Suppressor macrophage treated with lipopolysaccharide for 4 hours (primary cell): ENCODE data around the gene CYLD.

Experiments
- DNase-seq: peaks from one replicate; pipeline ENCODE4 v3.0.0-alpha.2; 2020

The CYLD gene

DNA sequence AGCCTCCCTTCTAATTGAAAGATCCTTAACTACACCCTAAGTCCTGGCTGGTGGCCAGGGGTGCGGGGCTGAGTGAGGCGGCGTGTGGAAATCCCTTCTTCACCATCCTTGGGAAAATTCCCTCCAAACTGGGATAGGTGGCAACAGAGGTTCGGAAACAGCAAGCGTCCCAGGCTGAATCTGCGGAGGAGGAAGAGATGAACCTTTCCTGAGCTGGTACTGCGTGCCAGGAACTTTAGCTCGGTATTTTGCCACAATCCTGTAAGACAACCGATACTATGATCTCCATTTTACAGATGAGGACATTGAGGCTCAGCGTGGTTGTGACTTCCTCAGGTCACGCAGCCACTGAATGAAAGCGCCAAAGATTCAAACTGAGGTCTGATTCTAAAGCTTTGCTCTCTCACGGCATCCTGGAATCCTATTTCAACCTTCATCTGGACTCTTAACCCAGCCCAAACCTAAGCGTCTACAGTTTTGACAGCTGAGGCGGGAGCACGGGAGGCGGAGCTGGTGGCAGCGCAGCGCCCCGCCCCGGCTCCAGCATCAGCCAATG lies 583 bp upstream of the CYLD start:
- no peak for DNase-seq

DNA sequence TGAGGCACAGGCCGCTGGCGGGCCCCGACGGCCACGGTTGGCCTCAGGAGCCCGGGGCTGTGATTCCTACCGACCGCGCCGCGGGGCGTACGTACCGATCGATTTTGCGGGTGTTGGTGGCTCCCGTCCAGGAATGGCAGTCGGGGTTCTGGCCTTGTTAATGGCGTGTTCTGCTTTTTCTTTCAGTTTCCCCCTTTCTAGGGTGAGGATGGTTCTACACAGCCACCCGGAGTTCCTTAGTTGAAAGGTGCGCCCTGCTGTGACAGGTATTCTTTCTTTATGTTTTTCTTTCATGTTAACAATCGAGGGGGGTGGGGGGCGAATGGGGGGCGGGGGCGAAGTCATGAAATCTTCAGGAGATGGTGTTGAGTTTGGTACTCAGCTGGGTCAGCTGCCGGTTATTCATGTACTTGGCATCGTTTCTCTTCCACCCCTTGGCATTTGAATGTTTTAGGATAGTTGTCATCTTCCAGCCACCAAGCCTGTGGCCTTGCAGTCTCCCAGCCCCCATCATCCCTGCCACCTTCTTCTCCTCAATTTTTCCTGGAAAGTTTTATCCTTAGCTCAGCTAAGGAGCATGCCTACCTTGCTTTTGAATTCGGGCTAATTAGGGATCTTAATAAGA lies 802 bp downstream of the CYLD start:
- peak; percentile 68 for DNase-seq

DNA sequence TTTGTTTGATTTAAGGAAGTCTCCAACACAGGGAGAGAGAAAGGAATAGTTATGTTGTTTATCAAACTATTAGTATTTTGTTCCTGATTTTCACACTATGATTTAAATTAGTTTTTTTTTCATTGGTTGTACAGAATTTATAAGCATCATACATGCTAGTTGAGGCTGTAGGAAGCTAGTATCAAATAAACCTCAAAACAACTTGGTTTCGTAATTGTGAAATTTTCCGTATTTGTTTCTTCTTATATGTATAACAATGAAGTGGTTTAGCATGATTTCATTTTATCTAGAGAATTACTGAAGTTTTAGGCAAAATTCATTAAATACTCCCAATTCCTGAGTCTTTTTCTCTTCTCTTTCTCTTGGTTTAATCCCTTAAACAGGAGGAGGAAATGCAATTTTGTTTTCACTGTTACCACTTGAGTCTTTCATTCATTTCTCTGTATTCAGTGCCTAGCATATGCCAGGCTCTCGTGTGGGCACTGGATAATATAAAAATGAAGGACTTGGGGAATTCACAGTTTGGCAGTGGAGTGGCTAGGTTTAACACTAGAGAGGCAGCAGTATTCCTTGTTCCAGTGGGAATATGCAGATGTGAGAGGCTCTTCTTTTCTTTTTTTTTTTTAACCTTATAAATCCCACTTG lies 1.8 kb downstream of the CYLD start:
- DNase-seq: peak; percentile 62

DNA sequence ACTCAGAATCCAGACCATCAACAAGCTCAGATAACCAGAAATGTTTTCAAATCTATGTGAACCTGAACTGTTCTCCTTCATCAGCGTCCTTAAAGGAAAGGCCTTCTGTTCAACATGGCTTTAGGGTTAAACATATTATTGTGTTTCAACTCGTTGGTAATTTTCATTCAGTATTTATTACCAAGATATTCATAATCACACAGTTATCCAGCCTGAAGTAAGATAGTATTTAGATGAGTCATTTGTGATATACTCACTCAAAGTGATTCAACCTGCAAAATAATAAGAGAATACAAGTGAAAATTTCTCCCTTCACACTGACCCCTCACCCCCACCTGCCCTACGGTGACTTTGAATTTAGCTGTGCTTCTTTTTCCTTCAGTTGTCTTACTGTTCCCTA lies 3.0 kb downstream of the CYLD start:
- DNase-seq: no peak

DNA sequence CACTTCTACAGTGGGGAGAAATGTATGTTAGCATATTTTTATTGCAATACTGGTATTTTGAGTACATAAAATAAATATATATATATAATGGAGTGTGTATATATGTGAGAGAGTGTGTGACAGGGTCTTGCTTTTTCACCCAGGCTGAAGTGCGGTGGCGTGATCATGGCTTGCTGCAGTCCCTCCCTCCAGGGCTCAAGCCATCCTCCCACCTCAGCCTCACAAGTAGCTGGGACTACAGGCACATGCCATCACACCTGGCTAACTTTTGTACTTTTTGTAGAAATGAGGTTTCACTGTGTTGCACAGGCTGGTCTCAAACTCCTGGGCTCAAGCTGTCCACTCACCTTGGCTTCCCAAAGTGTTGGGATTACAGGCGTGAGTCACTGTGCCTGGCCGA lies 4.1 kb downstream of the CYLD start:
- DNase-seq: no peak

DNA sequence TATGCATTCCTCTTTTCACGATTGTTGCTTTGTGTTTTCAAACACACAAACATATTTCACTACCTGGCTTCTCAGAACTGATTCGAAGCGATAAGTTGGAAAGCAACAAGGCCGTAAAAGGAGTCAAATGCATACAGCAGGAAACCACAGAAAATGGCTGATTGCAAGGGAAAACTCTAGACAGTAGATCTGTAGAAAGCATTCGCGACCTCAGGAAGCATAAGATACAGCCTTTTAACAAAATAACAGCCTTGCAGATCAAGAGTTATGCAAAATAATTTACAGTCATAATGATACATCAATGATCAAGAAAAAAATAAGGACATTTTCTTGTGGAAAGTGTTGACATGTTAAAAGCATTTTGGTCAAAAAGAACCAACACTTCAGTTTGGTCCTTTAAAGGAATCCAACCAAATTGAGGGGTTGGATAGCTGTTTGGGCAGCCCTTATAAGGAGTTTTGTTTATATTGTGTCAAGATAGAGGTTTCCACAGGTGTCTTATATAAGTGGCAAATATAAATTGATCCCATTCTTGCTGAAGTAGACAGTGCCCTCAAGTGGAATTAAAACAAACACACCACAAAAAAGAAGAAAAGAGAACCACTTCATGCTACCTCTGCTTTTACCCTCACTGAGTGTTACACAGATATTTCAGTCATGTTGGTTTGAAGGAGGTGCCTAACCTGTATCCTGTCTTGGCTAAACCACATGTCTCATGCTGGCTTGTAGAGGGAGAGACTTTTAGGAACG lies 5.5 kb downstream of the CYLD start:
- peak; percentile 36 for DNase-seq

DNA sequence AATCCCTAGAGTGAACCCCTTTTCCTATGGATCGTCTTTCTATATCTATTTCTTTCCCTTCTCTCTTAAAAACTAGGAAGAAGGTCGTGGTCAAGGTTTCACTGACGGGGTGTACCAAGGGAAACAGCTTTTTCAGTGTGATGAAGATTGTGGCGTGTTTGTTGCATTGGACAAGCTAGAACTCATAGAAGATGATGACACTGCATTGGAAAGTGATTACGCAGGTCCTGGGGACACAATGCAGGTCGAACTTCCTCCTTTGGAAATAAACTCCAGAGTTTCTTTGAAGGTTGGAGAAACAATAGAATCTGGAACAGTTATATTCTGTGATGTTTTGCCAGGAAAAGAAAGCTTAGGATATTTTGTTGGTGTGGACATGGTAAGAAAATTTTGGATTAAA lies 9.6 kb downstream of the CYLD start:
- peak; percentile 31 for DNase-seq

DNA sequence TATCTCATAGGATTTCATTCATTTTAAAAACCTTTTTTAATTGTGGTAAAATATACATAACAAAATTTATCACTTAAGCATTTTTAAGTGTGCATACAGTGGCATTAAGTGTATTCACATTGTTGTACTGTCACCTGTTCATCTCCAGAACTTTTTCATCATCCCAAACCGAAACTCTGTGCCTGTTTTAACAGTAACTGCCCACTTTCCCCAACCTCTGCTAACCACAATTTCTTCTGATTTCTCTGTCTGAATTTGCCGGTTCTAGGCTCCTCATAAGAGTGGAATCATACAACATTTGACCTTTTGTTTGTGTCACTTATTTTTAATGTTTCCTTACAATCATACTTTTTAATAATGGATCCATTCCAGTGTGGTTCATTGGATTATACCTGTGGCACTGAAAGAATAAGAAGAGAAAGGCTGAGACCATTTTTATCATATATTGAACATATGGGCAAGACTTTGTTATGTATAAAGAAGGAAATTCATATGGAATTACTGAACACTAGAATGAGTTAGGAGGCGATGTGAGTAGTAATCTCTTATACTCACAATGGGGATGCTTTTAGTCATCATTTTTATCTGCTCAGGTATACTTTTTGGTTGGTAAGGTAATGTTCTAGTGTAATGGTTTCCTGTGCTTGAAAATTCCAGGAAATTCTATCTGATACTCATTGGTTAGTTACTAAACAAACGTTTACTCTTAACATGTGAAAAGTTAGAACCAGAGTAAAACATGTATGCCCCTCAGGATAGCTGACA lies 10.8 kb downstream of the CYLD start:
- DNase-seq: no peak

DNA sequence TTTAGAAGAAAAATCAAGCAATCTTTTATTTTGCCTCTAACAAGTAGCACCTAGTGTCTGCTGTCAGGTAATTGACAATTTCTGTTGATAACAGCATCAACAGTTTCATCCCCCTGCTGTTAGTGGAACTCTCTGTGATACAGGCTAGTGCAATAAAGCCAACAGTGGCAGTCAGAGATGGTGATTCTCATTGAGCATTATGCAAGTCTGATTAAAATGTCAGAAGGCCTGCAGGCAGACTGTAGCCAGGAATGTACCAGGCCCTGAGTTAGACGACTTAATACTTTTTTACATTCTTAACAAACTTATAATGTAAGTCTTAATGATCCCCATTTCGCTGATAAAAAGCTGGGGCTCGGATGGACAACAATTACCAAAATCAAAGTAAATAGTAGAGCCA lies 14.6 kb downstream of the CYLD start:
- no peak for DNase-seq

DNA sequence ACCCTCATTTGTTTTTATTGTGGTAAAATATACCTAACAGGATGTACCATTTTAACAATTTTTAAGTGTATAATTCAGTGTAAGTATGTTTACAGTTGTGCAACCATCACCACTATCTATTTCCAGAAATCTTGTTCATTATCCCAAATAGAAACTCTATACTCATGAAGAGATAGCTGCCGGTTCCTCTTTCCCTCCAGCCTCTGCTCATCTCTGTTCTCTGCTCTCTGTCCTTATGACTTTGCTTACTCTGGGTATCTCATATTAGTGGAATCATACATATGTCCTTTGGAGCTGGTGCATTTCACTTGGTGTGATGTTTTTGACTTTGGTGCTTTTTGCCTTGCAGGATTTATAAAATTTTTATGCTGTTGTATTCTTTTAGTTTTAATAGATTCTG lies 19.4 kb downstream of the CYLD start:
- DNase-seq: peak; percentile 69

DNA sequence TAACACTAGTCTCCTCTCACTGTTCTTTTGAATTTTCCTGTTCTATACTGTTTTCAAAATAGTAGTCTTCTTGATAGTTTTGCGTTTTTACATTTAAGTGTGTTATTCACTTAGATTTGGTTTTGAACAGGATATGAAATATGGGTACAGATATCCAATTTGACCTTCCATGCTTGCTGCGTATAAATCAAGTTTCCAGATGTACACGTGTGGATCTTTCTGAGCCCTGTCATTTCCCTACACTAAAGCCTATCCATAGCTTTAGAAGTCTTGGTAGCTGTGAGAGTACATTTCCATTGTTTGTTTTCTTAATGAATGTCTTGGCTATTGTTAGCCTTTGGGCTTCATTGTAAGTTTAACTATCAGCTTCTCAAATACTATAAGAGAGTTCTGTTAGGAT lies 20.4 kb downstream of the CYLD start:
- DNase-seq: no peak

DNA sequence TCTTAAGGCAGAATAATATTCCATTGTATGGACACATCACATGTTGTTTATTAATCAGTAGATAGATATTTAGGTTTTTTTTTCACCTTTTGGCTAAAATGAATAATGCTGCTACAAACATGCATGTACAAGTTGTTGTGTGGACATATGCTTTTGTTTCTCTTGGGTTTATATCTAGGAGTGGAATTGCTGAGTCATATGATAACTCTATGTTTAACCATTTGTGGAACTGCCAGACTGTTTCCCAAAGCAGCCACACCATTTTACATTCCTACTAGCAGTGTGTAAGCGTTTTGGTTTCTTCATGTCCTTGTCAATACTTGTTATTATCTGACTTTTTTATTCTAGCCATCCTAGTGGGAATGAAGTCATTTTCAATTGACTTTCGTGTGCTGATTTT lies 21.3 kb downstream of the CYLD start:
- DNase-seq: no peak

DNA sequence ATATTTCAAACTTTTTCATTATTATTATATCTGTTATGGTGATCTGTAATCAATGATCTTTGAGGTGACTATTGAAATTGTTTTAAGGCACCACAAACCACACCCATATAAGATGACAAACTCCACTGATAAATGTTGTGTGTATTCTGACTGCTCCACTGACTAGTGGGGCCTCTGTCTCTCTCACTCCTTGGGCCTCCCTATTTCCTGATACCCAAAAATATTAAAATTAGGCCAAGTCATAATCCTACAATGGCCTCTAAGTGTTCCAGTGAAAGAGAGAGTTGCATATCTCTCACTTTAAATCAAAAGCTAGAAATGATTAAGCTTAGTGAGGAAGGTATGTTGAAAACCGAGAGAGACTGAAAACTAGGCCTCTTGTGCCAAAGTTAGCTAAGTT lies 23.4 kb downstream of the CYLD start:
- DNase-seq: no peak

DNA sequence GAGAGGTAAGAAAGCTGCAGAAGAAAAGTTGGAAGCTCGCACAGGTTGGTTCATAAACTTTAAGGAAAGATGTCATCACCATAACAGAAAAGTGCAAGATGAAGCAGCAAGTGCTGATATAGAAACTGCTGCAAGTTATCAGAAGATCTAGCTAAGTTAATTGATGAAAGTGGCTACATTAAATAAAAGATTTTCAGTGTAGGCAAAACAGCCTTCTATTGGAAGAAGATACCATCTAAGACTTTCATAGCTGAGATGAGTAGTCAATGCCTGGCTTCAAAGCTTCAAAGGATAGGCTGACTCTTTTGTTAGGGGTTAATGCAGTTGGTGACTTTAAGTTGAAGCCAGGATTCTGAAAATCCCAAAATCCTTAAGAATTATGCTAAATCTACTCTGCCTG lies 24.0 kb downstream of the CYLD start:
- DNase-seq: no peak

DNA sequence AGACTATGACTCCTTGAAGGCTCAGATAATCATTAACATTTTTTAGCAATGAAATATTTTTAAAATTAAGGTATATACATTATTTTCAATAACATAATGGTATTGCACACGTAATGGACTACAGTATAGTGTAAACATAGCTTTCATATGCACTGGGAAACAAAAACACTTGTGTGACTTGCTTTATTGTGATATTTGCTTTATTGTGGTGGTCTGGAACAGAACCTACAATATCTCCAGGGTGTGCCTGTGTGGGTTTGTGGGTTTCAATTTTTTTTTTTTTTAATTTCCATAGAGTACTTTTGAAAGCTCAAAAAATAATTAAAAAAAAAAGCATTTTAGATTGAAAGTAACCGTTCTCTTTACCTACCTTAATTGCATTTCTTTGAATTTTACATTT lies 25.3 kb downstream of the CYLD start:
- DNase-seq: no peak

DNA sequence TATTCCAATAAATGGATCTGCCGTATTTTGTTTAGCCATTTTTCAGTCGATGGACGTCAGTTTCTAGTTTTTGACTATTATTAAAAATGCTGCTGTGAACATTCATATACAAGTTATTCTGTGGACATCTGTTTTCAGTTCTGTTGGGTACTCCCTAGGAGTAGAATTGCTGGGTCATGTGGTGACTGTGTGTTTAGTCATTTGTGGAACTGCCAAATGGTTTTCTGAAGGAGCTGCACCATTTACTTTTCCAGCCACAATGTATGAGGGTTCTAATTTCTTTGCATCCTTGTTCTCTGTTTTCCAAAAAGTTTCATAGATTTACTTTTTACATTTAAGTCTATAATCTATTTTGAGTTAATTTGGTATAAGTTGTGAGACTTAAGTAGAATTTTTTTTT lies 29.5 kb downstream of the CYLD start:
- peak; percentile 27 for DNase-seq

DNA sequence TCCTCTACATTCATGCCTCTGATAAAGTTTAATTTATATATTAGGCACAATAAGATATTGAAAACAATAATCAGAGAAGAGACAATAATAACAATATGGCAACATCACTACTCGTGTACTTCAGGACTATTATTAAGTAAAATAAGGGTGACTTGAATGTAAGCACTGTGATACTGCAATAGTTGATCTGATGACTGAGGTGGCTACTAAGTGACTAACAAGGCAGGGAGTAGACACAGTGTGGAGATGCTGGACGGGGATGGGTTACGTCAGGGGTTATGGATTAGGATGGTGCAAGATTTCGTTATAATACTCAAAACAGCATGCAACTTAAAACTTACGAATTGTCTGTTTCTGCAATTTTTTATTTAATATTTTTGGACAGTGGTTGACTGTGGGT lies 32.5 kb downstream of the CYLD start:
- DNase-seq: peak; percentile 14

DNA sequence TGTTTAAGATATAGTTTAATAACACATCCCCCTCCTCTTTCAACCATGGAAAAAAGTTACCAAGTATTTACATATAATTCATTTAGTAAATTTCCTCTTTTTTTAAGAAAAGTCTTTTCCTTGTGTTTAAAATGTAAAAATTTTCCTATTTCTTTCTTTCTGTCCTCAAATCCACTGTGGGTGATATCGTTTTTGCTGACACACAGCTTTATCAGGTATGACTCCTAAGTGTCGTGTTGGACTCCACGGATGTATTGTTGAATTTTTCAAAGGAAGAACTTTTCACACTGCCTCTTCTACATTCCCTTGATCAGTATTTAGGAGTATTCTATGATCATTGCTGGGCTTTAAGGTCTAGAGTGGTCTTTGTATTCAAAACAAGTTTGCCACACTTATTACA lies 33.1 kb downstream of the CYLD start:
- no peak for DNase-seq

DNA sequence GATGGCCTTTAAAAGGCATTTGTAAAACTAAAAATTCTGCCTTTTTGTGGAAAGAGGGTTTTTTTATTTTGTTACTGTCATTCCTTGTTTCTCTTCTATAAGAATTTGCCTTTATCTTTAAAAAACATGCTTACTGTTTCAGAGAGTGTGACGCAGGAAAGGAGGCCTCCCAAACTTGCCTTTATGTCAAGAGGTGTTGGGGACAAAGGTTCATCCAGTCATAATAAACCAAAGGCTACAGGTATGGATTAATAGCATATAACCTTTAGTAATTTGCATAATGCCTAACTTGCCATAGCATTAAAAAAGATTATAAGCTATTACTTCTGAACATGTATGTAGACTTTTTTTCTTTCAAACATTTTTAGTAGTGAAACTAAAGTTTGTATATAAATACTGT lies 34.2 kb downstream of the CYLD start:
- DNase-seq: no peak

DNA sequence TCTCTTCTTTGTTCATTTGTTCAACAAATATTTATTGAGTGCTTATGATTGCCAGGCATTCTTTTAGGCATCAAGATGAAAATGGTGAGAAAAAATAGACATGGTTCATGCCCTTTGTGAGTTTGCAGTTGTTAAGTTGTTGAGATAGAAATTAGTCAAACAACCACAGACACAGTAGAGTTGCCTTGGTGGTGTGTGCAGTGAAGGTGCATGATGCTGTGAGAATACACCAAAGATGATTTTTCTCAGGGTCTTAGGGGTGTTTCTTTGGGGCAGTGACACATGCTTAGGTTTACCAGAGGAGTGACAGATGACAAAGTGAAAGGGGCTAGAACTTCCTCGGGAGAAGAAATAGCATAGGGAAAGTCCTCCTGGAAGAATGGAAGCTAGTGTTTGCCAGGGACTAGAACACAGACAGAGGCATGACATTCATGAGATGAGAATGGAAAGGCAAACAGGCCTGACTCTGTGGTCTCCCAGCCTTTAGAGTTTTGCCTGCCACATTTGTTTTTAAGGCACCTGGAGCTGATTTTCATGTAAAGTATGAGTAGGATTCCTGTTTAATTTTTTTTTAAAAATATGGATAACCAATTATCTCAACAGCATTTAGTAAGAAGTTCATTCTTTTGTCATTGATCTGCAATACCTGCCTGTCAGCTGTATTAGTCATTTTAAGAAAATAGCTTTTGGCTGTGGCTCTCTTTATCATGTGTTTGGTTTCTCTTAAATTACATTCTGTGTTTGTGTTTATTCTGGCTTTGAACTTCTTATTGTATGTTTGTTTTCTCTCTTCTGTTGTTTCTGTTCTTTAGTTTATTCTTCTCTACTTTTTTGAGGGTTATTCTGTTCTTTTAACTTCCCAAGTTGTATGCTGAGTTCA lies 36.6 kb downstream of the CYLD start:
- no peak for DNase-seq

DNA sequence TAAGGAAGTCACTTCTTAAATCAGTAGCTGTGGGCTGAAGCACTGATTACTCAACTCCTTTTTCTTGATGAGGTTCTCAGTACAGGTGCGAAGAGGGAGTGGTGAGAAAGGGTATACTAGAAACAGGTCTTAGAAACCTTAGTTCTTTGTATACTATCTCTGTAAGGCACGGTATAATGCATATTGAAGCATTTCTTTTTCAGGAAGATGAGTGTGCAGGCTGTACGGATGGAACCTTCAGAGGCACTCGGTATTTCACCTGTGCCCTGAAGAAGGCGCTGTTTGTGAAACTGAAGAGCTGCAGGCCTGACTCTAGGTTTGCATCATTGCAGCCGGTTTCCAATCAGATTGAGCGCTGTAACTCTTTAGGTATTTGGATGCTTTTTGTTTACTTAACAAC lies 39.2 kb downstream of the CYLD start:
- DNase-seq: peak; percentile 8

DNA sequence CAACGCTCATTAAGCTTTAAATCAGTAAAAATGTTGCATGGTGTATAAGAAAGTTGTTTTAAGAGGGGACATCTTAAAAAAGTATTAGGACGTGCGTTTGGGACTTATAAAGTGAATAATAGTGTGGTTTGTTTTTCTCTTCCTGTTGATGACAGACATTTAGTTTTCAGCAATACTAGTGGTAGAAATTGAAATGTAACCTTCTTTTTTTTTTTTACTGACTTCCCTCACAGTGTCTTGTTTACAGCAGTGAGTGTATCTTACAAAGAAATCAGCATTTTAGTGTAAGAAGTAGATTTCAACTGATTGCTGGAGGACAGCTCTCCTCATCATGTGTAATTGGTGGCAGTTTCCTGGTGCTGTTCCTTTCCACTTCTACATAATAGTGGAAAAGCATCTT lies 39.6 kb downstream of the CYLD start:
- DNase-seq: no peak
